GM12874 (cell line): ENCODE results near the gene AFMID.

Experiments used
- CTCF ChIP-seq: IDR thresholded peaks from 2 replicates; pipeline ENCODE4 v1.5.1; 2011; ENCODE audit warnings: low read depth, mild to moderate bottlenecking, control low read depth, low read length, moderate library complexity; ENCODE audit not compliant: insufficient read depth

AFMID gene

GRCh38 chr17:78164748-78165607 lies 22.2 kb upstream of the AFMID start:
- TF ChIP-seq CTCF: no peak

GRCh38 chr17:78166416-78166815 lies 20.7 kb upstream of the AFMID start:
- no peak for TF ChIP-seq CTCF

- no peak for TF ChIP-seq CTCF
These were observed 18.8 kb upstream of the AFMID start, which contains the start of gene SYNGR2 for GRCh38 chr17:78168242-78168902. SYNGR2 (plus strand) TSS chr17:78168581; CDS start chr17:78168617, 36 bp downstream.

- TF ChIP-seq CTCF: no peak
These were observed 18.0 kb upstream of the AFMID start for GRCh38 chr17:78168903-78169793.

GRCh38 chr17:78170692-78171590 lies 16.2 kb upstream of the AFMID start:
- no peak for TF ChIP-seq CTCF

GRCh38 chr17:78172249-78173051 lies 14.7 kb upstream of the AFMID start:
- no peak for TF ChIP-seq CTCF
